ENCODE data around the gene IPP. TPM values are rescaled to one million over a fixed set of nuclear protein-coding genes. Genes with fewer than 3 reads are reported as not detected.

Gene IPP
- total RNA-seq, 1 experiment from 2014 or later = 25.4 TPM

DNA sequence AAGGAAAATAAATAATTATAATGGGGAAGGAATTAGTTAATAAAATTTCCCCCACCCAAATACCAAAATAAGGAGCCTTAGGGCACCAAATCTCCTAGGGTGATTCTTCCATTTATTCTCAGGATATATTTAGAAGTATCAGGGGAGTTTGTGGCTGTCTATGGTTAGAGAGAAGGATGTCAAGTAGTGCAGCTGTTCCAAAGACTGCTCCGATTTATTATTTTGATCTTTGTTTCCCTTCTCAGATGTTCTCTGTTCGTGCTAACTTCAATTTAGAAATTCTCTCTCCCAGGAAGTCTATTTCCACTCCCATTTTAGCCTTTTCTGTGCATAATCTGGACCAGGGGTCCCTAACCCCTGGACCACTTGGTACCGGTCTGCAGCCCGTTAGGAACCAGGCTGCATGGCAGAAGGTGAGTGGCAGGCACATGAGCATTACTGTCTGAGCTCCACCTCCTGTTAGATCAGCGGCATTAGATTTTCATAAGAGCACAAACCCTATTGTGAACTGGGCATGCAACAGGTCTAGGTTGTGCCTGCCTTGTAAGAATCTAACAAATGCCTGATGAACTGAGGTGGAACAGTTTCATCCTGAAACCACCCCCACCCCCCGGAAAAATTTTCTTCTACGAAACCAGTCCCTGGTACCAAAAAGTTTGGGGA lies 43.6 kb upstream of the IPP start:
- ChIA-PET CTCF (no interaction called here), POLR2A (ENCODE audit: unreplicated experiment) (no interaction called here)
- TF ChIP-seq, protein P1, sequence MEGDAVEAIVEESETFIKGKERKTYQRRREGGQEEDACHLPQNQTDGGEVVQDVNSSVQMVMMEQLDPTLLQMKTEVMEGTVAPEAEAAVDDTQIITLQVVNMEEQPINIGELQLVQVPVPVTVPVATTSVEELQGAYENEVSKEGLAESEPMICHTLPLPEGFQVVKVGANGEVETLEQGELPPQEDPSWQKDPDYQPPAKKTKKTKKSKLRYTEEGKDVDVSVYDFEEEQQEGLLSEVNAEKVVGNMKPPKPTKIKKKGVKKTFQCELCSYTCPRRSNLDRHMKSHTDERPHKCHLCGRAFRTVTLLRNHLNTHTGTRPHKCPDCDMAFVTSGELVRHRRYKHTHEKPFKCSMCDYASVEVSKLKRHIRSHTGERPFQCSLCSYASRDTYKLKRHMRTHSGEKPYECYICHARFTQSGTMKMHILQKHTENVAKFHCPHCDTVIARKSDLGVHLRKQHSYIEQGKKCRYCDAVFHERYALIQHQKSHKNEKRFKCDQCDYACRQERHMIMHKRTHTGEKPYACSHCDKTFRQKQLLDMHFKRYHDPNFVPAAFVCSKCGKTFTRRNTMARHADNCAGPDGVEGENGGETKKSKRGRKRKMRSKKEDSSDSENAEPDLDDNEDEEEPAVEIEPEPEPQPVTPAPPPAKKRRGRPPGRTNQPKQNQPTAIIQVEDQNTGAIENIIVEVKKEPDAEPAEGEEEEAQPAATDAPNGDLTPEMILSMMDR (conservative IDR thresholded peaks at IDR 0.05) = no peak
- TF ChIP-seq EZH2 (IDR thresholded peaks at IDR 0.05; ENCODE audit: low read depth) = no peak
- intact Hi-C loops (cut with micrococcal nuclease; ENCODE audit: unreplicated experiment) = no loop called here
- Histone ChIP-seq H3K79me2 (ENCODE audit: low read depth) (no peaks in the 10 kb centered on the region), H3F3A (ENCODE audit: insufficient read depth, low read depth) (no peaks in the 10 kb centered on the region), H2AFZ (no peak overlapping the region), H3K27ac (no peak overlapping the region), H3K4me2 (no peak overlapping the region), H3K9me3 (ENCODE audit: insufficient read depth, low read depth) (no peaks in the 10 kb centered on the region), H3K9me2 (ENCODE audit: insufficient read depth) (no peaks in the 10 kb centered on the region), H3K27me3 (ENCODE audit: insufficient read depth, low read depth) (no peaks in the 10 kb centered on the region), H3K36me3 (ENCODE audit: low read depth) (no peaks in the 10 kb centered on the region), H4K20me1 (ENCODE audit: insufficient read depth) (no peaks in the 10 kb centered on the region), H3K4me1 (replicated peaks; ENCODE audit: insufficient read depth) (no peaks in the 10 kb centered on the region), H3K4me3 (no peak overlapping the region)
- BruUV-seq (replicated peaks) = no TSS peak
- DNase-seq = no peak

DNA sequence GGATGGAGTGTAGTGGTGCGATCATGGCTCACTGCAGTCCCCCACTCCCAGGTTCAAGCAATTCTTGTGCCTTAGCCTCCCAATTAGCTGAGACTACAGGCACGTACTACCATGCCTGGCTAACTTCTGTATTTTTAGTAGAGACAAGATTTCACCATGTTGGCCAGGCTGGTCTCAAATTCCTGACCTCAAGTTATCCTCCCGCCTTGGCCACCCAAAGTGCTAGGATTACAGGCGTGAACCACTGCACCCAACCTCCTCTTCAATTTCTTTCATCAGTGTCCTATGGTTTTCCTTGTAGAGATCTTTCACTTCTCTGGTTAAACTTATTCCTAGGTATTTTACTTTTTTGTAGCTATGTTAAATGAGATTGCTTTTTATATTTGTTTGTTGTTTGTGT lies 42.3 kb upstream of the IPP start:
- TF ChIP-seq, protein P1 (conservative IDR thresholded peaks at IDR 0.05) = no peak
- no peak for TF ChIP-seq EZH2 (IDR thresholded peaks at IDR 0.05; ENCODE audit: low read depth)
- ChIA-PET CTCF (no interaction called here), POLR2A (ENCODE audit: unreplicated experiment) (no interaction called here)
- Histone ChIP-seq H3K4me3 (no peak overlapping the region), H2AFZ (no peak overlapping the region), H3K9me2 (ENCODE audit: insufficient read depth) (no peaks in the 10 kb centered on the region), H3K4me2 (no peak overlapping the region), H3F3A (ENCODE audit: insufficient read depth, low read depth) (no peaks in the 10 kb centered on the region), H3K9me3 (ENCODE audit: insufficient read depth, low read depth) (no peaks in the 10 kb centered on the region), H3K27me3 (ENCODE audit: insufficient read depth, low read depth) (no peaks in the 10 kb centered on the region), H3K36me3 (ENCODE audit: low read depth) (no peaks in the 10 kb centered on the region), H3K79me2 (ENCODE audit: low read depth) (no peaks in the 10 kb centered on the region), H3K27ac (no peak overlapping the region), H4K20me1 (ENCODE audit: insufficient read depth) (no peaks in the 10 kb centered on the region), H3K4me1 (replicated peaks; ENCODE audit: insufficient read depth) (no peaks in the 10 kb centered on the region)
- BruUV-seq (replicated peaks) = no TSS peak
- intact Hi-C loops (cut with micrococcal nuclease; ENCODE audit: unreplicated experiment) = no loop called here
- DNase-seq = no peak

DNA sequence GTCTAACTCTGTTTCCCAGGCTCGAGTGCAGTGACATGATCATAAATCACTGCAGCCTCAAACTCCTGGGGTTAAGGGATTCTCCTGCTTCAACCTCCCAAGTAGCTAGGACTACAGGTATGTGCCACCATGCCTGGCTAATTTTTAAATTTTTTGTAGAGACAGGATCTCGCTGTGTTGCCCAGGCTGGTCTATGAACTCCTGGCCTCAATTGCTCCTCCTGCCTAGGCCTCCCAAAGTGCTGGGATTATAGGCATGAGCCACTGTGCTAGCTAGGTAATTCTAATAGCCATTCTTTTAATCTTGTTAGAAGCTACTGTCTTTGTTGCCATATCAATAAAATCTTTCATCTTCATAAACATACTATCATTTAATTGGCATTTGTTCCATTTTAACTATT lies 39.1 kb upstream of the IPP start:
- BruUV-seq (replicated peaks) = no TSS peak
- Histone ChIP-seq H4K20me1 (ENCODE audit: insufficient read depth) (no peaks in the 10 kb centered on the region), H2AFZ (no peak overlapping the region), H3K4me2 (no peak overlapping the region), H3F3A (ENCODE audit: insufficient read depth, low read depth) (no peaks in the 10 kb centered on the region), H3K4me1 (replicated peaks; ENCODE audit: insufficient read depth) (no peaks in the 10 kb centered on the region), H3K9me3 (ENCODE audit: insufficient read depth, low read depth) (no peaks in the 10 kb centered on the region), H3K4me3 (no peak overlapping the region), H3K27me3 (ENCODE audit: insufficient read depth, low read depth) (no peaks in the 10 kb centered on the region), H3K36me3 (ENCODE audit: low read depth) (no peaks in the 10 kb centered on the region), H3K9me2 (ENCODE audit: insufficient read depth) (no peaks in the 10 kb centered on the region), H3K79me2 (ENCODE audit: low read depth) (no peaks in the 10 kb centered on the region), H3K27ac (no peak overlapping the region)
- POLR2A ChIA-PET (ENCODE audit: unreplicated experiment) = no interaction called here
- CTCF ChIA-PET = no interaction called here
- intact Hi-C loops (cut with micrococcal nuclease; ENCODE audit: unreplicated experiment) = no loop called here
- TF ChIP-seq, protein P1 (conservative IDR thresholded peaks at IDR 0.05) = no peak
- no peak for TF ChIP-seq EZH2 (IDR thresholded peaks at IDR 0.05; ENCODE audit: low read depth)
- DNase-seq = no peak

Data from PC-9 (cell line).